Stimulated activated CD4-positive, alpha-beta T cell treated with anti-CD3 and anti-CD28 coated beads, Interleukin-15, amount 100 ng/mL, for 48 hours (primary cell): ENCODE results near the gene ERAL1.
A peak's percentile ranks its signal among the peaks of the same experiment; 100 is the strongest.

Source experiments
- DNase-seq, 2 donors: peaks; one replicate each; pipeline ENCODE4 v3.0.0-alpha.2; 2020; ENCODE audit warnings: low read depth in 2 of 2

Gene ERAL1

GRCh38 chr17:28878981-28879380 lies 24.2 kb downstream of the ERAL1 start:
- DNase-seq, result no peak

- DNase-seq, result no peak
These were observed 25.2 kb downstream of the ERAL1 start for GRCh38 chr17:28879886-28880571.

- DNase-seq, result no peak
These were observed 25.7 kb downstream of the ERAL1 start for GRCh38 chr17:28880572-28880945.

GRCh38 chr17:28881533-28882056 lies 26.8 kb downstream of the ERAL1 start:
- DNase-seq, result no peak

GRCh38 chr17:28882154-28882895 lies 27.5 kb downstream of the ERAL1 start:
- DNase-seq, result no peak

- no peak for DNase-seq
These were observed 29.3 kb downstream of the ERAL1 start for GRCh38 chr17:28883967-28884702.

- DNase-seq, result no peak
These were observed 30.5 kb downstream of the ERAL1 start for GRCh38 chr17:28885363-28885762.

- DNase-seq, result no peak
These were observed 31.1 kb downstream of the ERAL1 start for GRCh38 chr17:28885951-28886350.

- no peak for DNase-seq
These were observed 33.2 kb downstream of the ERAL1 start for GRCh38 chr17:28887871-28888471.

- no peak for DNase-seq
These were observed 34.0 kb downstream of the ERAL1 start for GRCh38 chr17:28888832-28889231.

GRCh38 chr17:28889996-28890395 lies 35.2 kb downstream of the ERAL1 start:
- no peak for DNase-seq

- no peak for DNase-seq
These were observed 36.4 kb downstream of the ERAL1 start for GRCh38 chr17:28891201-28891600.

GRCh38 chr17:28892024-28892423 lies 37.2 kb downstream of the ERAL1 start:
- DNase-seq, result no peak

GRCh38 chr17:28893248-28894183 lies 38.7 kb downstream of the ERAL1 start:
- DNase-seq, result peak in 1 of 2 donors; percentile 27

GRCh38 chr17:28895794-28896447 lies 41.1 kb downstream of the ERAL1 start:
- no peak for DNase-seq

GRCh38 chr17:28896491-28896883 lies 41.7 kb downstream of the ERAL1 start:
- no peak for DNase-seq

GRCh38 chr17:28896884-28897768 lies 42.3 kb downstream of the ERAL1 start, which contains the start of gene FLOT2:
TSS of gene FLOT2 (minus strand) at chr17:28897733. CDS start at chr17:28897574, 159 bp downstream.
- DNase-seq, result peak in 1 of 2 donors; percentile 47

GRCh38 chr17:28897769-28898526 lies 43.1 kb downstream of the ERAL1 start:
- DNase-seq, result no peak
